GM08714 (cell line): ENCODE measurements around the gene CYP2C8.
"Not testable (repeated sequence)": the region's sequence is repeated elsewhere in the genome, so short reads cannot be mapped to it uniquely, and the experiment has no call there.

Experiments used
- H3K4me3 ChIP-seq: fragments of 200-500 bp; sonication (Bioruptor generic); 2 replicates; pipeline ENCODE4 v1.5.1; 2014; ENCODE audit warnings: mild to moderate bottlenecking, low read length, inconsistent platforms
- ZNF274 ChIP-seq: IDR thresholded peaks from 2 replicates; pipeline ENCODE4 v1.6.1; 2012; ENCODE audit warnings: mild to moderate bottlenecking, low read depth, low read length

CYP2C8 gene

GRCh38 chr10:95069286-95069685 is at the start of gene CYP2C8:
Gene CYP2C8 (minus strand): TSS chr10:95069497. CDS start chr10:95069402, 95 bp downstream.
- no peak for TF ChIP-seq ZNF274
- H3K4me3 ChIP-seq, result no peak within 1 kb of the TSS

GRCh38 chr10:95116869-95117269 is 47.6 kb upstream of the CYP2C8 start:
- TF ChIP-seq ZNF274, result no peak
- H3K4me3 ChIP-seq, result no peak overlapping the region

DNA sequence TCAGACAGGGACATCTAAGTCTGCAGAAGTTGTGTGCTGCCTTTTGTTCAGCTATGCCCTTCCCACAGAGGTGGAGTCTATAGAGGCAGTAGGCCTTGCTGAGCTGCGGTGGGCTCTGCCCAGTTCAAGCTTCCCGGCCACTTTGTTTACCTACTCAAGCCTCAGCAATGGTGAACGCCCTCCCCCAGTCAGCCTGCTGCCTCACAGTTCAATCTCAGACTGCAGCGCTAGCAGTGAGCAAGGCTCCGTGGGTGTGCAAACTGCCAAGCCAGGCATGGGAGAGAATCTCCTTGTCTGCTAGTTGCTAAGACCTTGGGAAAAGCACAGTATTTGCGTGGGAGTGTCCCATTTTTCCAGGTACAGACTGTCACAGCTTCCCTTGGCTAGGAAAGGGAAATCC is 41.5 kb upstream of the CYP2C8 start:
- not testable (repeated sequence) for H3K4me3 ChIP-seq

DNA sequence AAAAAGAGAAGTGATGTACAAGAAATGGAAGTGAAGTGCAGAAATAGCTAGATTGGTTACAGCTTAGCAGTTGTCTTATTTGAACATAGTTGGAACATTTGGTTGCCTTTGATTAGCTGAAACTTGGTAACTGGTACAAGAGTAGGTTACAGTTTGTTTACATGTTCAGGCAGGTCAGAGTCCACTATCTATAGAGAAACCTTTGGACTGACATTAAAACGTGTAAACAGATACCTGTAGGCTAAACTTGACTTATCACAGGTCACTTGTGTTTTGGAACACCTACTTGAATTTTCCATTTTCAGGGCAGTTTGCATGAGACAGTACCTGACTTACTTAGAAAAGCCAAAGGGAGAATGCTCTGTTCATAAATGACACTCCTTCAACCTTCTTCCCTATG is 28.5 kb upstream of the CYP2C8 start:
- no peak overlapping the region for H3K4me3 ChIP-seq
- TF ChIP-seq ZNF274, result no peak

DNA sequence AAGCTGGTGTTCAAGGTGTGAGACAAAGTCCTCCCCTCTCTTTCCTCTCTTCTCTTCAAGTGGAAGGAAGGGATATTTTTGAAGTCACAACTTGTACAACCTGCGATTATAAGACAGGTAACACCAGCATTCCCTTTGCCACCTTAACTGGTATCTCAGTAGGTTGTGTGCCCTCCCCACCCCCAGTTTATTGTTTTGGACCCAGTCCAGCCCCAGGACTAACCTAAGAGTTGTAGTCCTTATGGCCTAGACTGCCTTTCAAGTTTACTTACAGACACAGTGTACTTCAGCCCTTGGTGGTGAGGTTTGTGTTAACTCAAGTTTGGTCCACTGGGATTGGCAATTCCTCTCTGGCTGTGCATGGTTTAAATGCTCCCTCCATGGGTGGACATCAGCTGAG is 26.8 kb upstream of the CYP2C8 start:
- TF ChIP-seq ZNF274, result no peak
- no peak overlapping the region for H3K4me3 ChIP-seq

DNA sequence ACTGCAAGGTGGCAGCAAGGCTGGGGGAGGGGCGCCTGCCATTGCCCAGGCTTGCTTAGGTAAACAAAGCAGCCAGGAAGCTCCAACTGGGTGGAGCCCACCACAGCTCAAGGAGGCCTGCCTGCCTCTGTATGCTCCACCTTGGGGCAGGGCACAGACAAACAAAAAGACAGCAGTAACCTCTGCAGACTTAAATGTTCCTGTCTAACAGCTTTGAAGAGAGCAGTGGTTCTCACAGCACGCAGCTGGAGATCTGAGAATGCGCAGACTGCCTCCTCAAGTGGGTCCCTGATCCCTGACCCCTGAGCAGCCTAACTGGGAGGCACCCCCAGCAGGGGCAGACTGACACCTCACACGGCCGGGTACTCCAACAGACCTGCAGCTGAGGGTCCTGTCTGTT is 10.3 kb upstream of the CYP2C8 start:
- H3K4me3 ChIP-seq, result not testable (repeated sequence)

DNA sequence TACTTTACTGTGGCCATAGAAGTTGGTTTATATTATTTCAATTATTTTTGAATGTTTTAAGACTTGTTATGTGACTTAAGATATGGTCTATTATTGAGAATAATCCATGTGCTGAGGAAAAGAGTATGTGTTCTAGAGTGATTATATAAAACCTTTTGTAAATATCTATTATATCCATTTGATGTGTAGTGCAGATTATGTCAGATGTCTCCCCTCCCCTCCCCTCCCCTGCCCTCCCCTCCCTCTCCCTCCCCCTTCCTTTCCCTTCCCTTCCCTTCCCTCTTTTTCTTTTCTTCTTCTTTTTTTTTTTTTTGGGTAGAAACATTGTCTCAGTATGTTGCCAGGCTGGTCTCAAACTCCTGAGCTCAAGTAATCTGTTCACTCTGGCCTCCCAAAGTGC is 8.3 kb upstream of the CYP2C8 start:
- H3K4me3 ChIP-seq, result no peak overlapping the region
- no peak for TF ChIP-seq ZNF274

GRCh38 chr10:95071107-95071660 is 1.9 kb upstream of the CYP2C8 start:
- TF ChIP-seq ZNF274, result no peak
- no peak overlapping the region for H3K4me3 ChIP-seq

DNA sequence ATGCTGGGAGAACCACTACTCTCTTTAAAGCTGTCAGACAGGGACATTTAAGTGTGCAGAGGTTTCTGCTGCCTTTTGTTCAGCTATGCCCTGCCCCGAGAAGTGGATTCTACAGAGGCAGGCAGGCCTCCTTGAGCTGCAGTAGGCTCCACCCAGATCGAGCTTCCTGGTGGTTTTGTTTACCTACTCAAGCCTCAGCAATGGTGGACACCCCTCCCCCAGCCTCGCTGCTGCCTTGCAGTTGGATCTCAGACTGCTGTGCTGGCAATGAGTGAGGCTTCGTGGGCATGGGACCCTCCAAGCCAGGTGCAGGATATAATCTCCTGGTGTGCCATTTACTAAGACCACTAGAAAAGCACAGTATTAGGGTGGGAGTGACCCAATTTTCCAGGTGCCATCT is 5.2 kb downstream of the CYP2C8 start:
- not testable (repeated sequence) for H3K4me3 ChIP-seq

DNA sequence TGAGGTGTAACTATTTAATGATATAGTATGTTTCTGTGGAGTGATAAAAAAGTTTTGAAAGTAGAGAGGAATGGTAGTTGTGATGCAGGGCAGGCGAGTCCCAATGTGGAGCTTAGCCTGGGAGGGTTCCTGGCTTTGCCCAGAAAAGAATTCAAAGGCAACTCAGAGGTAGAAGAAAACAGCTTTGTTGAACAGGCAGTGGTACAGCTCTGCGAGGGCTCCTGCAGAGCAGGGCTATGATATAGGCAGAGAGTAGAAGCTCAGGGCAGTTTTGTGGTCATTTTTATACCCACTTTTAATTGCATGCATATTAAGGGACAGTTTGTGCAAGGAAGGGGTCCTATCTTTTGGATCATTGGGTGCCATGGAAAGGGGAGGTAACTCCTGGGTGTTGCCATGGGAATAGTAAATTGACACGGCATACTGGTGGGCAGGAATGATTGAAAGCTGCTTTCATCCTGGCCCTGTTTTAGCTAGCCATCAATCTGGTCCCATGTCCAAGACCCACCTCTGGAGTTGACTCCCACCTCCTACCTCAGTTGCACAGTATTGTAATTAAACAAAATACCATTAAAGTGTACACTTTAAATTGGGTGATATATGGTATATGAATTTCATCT is 12.4 kb downstream of the CYP2C8 start:
- no peak overlapping the region for H3K4me3 ChIP-seq
- no peak for TF ChIP-seq ZNF274

- no peak for TF ChIP-seq ZNF274
- H3K4me3 ChIP-seq, result no peak overlapping the region
Observed at GRCh38 chr10:95049919-95050318, 19.4 kb downstream of the CYP2C8 start.

DNA sequence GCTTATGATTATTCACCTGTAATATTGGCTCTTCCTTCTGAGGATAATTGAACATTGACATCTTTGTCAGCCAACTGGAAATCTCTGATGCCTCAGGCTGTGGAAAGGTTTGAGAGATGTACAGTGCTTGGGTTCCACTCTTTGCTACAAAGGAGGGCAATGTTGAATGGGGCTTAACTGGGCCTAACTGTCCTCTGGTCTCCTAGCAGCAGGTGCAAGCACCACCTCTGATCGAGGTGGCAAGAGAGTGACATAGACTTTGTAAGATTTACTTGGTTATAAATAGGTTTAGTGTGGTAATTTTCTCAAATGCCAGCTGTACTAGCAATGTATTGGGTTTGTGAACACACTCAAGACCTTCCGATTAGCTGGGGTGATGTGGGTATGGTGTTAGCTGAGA is 21.1 kb downstream of the CYP2C8 start:
- no peak for TF ChIP-seq ZNF274
- no peak overlapping the region for H3K4me3 ChIP-seq

DNA sequence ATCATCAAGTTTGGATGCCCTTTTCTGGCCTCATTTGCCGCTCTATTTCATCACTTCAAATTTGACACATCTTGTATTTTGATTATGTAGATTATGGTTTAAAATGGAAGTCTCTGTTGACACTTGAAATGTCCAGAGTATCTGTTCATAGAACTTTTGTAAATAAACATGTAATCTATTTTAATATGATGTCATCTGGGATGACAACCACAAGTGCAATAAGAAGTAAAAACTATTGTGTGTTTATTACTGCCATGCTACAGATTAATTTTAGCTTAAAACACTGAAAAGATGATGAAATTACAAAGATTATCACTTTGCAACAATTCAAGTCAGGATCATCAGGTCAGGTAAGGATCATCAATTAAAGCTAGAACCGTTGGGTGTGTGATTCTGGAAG is 30.0 kb downstream of the CYP2C8 start:
- H3K4me3 ChIP-seq, result no peak overlapping the region
- no peak for TF ChIP-seq ZNF274

GRCh38 chr10:95035332-95036295 is 33.7 kb downstream of the CYP2C8 start:
- no peak for TF ChIP-seq ZNF274
- H3K4me3 ChIP-seq, result no peak overlapping the region

GRCh38 chr10:95034401-95034800 is 34.9 kb downstream of the CYP2C8 start:
- no peak overlapping the region for H3K4me3 ChIP-seq
- TF ChIP-seq ZNF274, result no peak
